GM12864 (cell line): ENCODE results near the gene FAM83E.

Experiments
- DNase-seq: peaks from one replicate; pipeline ENCODE4 v3.0.0-alpha.2; 2011; ENCODE audit warnings: low read depth
- H3K4me3 ChIP-seq: 2 replicates; pipeline ENCODE4 v1.5.1; 2011; ENCODE audit warnings: mild to moderate bottlenecking, low read depth, low read length, control low read depth
- TF ChIP-seq, protein P1 (sequence below): IDR thresholded peaks from 2 replicates; pipeline ENCODE4 v1.5.1; 2011; ENCODE audit warnings: low read depth, mild to moderate bottlenecking, moderate library complexity, low read length, control low read depth, inconsistent platforms; ENCODE audit errors: missing control alignments

FAM83E gene

DNA sequence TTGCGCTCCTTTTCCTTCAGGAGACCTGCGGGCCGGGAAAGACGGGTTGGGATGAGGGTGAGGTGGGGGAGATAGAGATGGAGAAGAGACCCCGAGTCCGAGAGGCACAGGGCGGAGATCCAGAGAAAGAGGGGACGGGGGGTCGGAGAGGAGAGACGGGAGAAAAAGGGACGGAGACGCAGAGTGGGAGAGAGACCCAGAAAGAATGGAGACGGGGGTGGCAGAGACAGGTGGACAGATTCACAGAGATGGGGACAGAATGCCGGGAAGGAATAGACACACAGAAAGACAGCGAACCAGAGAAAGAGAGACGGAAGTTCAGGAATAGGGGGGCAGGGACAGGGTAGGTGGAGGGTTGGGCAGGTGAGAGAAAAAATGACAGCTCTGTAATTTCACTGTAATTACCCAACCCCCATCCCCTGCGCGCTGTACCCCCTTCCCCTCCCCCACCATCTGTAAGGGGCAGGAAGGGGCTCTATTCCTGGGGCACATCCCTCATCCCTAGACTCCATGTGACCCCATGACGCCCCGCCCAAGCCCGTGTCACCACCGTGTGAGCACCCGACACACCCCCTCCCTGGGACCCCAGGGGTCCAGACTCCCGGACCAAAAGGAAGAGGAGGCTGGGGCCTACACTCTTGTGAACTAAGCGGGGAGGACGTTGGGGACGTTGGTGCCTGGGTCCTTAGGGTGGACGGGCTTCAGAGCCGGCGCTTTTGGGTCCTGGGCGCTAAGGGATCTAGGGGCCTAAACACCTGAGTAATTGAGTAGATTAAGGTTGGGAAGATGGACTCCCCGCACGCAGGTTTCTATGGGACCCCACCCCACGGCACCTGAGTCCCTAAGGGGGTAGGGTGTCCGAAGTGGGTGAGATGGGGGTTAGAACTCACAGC is 21.3 kb upstream of the FAM83E start:
- no peak for DNase-seq
- H3K4me3 ChIP-seq: peak overlapping the region; percentile 64
- TF ChIP-seq, protein P1, sequence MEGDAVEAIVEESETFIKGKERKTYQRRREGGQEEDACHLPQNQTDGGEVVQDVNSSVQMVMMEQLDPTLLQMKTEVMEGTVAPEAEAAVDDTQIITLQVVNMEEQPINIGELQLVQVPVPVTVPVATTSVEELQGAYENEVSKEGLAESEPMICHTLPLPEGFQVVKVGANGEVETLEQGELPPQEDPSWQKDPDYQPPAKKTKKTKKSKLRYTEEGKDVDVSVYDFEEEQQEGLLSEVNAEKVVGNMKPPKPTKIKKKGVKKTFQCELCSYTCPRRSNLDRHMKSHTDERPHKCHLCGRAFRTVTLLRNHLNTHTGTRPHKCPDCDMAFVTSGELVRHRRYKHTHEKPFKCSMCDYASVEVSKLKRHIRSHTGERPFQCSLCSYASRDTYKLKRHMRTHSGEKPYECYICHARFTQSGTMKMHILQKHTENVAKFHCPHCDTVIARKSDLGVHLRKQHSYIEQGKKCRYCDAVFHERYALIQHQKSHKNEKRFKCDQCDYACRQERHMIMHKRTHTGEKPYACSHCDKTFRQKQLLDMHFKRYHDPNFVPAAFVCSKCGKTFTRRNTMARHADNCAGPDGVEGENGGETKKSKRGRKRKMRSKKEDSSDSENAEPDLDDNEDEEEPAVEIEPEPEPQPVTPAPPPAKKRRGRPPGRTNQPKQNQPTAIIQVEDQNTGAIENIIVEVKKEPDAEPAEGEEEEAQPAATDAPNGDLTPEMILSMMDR: no peak

DNA sequence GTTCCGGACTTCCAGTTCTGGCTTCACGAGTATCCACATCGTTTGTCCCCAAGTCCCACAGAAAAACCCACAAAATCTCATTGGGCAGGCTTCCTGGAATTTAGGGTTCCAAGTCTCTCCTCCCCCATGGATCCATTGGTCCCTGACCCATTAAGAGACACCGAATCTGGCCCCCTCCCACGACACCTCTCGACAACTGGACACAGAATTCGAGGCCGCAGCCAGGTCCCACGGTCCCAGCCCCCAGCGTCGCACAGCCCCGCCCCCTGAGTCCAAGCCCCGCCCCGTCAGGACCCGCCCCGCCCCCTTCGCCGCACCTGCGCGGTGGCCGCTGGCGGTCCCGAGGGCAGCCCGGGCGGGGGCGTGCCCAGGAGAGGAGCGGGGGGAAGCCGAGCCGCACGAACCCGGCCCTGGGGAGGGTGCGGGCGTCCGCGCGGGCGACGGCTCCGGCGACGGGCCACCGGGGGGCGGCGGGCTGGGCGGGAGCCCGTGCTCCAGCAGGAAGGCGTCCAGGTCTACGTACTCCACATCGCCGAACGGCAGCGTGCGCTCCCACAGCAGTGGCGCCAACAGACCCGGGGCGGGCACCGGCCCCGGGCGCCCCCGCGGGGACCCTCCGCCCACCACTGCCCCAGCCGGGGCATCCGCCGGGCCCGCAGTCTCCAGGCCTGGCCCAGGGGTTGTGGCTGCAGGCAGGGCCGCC is 20.5 kb upstream of the FAM83E start:
- H3K4me3 ChIP-seq: peak overlapping the region; percentile 64
- no peak for DNase-seq
- TF ChIP-seq, protein P1: no peak

- DNase-seq: peak; percentile 92
- TF ChIP-seq, protein P1: no peak
- H3K4me3 ChIP-seq: peak overlapping the region; percentile 50
These were observed 19.8 kb upstream of the FAM83E start for GRCh38 chr19:48634424-48635262.

- TF ChIP-seq, protein P1: no peak
- H3K4me3 ChIP-seq: peak overlapping the region; percentile 50
- DNase-seq: no peak
These were observed 19.1 kb upstream of the FAM83E start for GRCh38 chr19:48634036-48634342.

GRCh38 chr19:48633148-48634035 is 18.5 kb upstream of the FAM83E start:
- DNase-seq: no peak

More at GRCh38 chr19:48633148-48634035, 18.5 kb upstream of the FAM83E start:
- TF ChIP-seq, protein P1: no peak
- no peak overlapping the region for H3K4me3 ChIP-seq
